ENCODE results near the gene MYO5B. TPM values are rescaled to one million over a fixed set of nuclear protein-coding genes. Genes with fewer than 3 reads are reported as not detected.

MYO5B gene
- polyA plus RNA-seq, 1 donor from 2014 or later, result 0.42 TPM

DNA sequence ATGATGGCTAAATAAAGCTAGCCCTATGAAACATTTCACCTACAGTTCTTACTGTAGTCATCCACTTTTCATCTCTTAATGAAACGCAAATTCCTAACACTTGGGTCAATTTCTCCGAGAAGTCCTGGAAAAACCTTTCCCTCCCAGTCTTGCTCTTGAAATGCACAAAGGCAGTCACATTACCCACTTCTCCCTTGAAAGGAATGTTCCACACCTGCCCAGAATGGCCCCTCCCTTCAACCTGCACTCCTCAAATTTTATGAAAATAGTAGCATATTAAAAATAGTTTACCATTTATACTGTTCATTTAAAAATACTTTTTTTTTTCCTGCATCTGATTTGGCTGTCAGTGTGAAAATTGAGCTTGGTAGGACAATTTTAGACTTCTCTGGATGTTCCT lies 316.9 kb downstream of the MYO5B start:
- Histone ChIP-seq H3K4me2 (ENCODE audit: low read length) (no peak overlapping the region), H4K20me1 (ENCODE audit: insufficient read depth) (no peaks in the 10 kb centered on the region), H3K27ac (ENCODE audit: low read length) (no peak overlapping the region), H3K9me2 (ENCODE audit: insufficient read depth, low read length) (no peaks in the 10 kb centered on the region), H3K9ac (ENCODE audit: low read length) (no peak overlapping the region), H2AFZ (ENCODE audit: low read depth, low read length) (no peak overlapping the region), H3K27me3 (ENCODE audit: insufficient read depth, low read depth, low read length) (no peaks in the 10 kb centered on the region), H3K79me2 (replicated peaks; ENCODE audit: insufficient read depth, low read length) (no peaks in the 10 kb centered on the region), H3F3A (ENCODE audit: insufficient read depth, low read length, poor library complexity, severe bottlenecking) (no peaks in the 10 kb centered on the region), H3K36me3 (ENCODE audit: insufficient read depth, low read length) (no peaks in the 10 kb centered on the region), H3K4me3 (ENCODE audit: low read length) (no peak overlapping the region), H3K9me3 (ENCODE audit: low read length) (no peaks in the 10 kb centered on the region)
- TF ChIP-seq MXI1 (conservative IDR thresholded peaks at IDR 0.05; ENCODE audit: poor library complexity, severe bottlenecking) (no peak), TAF1 (IDR thresholded peaks at IDR 0.05; ENCODE audit: low read depth) (no peak), POLR2AphosphoS5 (IDR thresholded peaks at IDR 0.05) (no peak), EP300 (conservative IDR thresholded peaks at IDR 0.05; ENCODE audit: poor library complexity, severe bottlenecking) (no peak), RAD21 (conservative IDR thresholded peaks at IDR 0.05) (no peak), EZH2 (IDR thresholded peaks at IDR 0.05; ENCODE audit: borderline replicate concordance, insufficient read depth, low read length, poor library complexity, severe bottlenecking) (no peak)
- TF ChIP-seq, protein P1, sequence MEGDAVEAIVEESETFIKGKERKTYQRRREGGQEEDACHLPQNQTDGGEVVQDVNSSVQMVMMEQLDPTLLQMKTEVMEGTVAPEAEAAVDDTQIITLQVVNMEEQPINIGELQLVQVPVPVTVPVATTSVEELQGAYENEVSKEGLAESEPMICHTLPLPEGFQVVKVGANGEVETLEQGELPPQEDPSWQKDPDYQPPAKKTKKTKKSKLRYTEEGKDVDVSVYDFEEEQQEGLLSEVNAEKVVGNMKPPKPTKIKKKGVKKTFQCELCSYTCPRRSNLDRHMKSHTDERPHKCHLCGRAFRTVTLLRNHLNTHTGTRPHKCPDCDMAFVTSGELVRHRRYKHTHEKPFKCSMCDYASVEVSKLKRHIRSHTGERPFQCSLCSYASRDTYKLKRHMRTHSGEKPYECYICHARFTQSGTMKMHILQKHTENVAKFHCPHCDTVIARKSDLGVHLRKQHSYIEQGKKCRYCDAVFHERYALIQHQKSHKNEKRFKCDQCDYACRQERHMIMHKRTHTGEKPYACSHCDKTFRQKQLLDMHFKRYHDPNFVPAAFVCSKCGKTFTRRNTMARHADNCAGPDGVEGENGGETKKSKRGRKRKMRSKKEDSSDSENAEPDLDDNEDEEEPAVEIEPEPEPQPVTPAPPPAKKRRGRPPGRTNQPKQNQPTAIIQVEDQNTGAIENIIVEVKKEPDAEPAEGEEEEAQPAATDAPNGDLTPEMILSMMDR (IDR thresholded peaks at IDR 0.05; ENCODE audit: poor library complexity, severe bottlenecking), result no peak

GRCh38 chr18:49876536-49876935 lies 318.4 kb downstream of the MYO5B start:
- no peaks in the 10 kb centered on the region for H3K79me2 ChIP-seq (replicated peaks; ENCODE audit: insufficient read depth, low read length)
- no peaks in the 10 kb centered on the region for H3K9me3 ChIP-seq (ENCODE audit: low read length)
- no peaks in the 10 kb centered on the region for H3F3A ChIP-seq (ENCODE audit: insufficient read depth, low read length, poor library complexity, severe bottlenecking)
- H3K9ac ChIP-seq (ENCODE audit: low read length), result no peak overlapping the region
- H3K27ac ChIP-seq (ENCODE audit: low read length), result no peak overlapping the region
- no peak overlapping the region for H2AFZ ChIP-seq (ENCODE audit: low read depth, low read length)
- no peaks in the 10 kb centered on the region for H3K9me2 ChIP-seq (ENCODE audit: insufficient read depth, low read length)
- no peaks in the 10 kb centered on the region for H3K36me3 ChIP-seq (ENCODE audit: insufficient read depth, low read length)
- TF ChIP-seq SMC3 (conservative IDR thresholded peaks at IDR 0.05; ENCODE audit: poor library complexity) (no peak), POLR2AphosphoS5 (IDR thresholded peaks at IDR 0.05) (no peak), EP300 (conservative IDR thresholded peaks at IDR 0.05; ENCODE audit: poor library complexity, severe bottlenecking) (no peak), REST (IDR thresholded peaks at IDR 0.05; ENCODE audit: borderline replicate concordance) (no peak), TAF1 (IDR thresholded peaks at IDR 0.05; ENCODE audit: low read depth) (no peak), MXI1 (conservative IDR thresholded peaks at IDR 0.05; ENCODE audit: poor library complexity, severe bottlenecking) (no peak), EZH2 (IDR thresholded peaks at IDR 0.05; ENCODE audit: borderline replicate concordance, insufficient read depth, low read length, poor library complexity, severe bottlenecking) (no peak), RAD21 (conservative IDR thresholded peaks at IDR 0.05) (no peak)
- TF ChIP-seq, protein P1 (IDR thresholded peaks at IDR 0.05; ENCODE audit: poor library complexity, severe bottlenecking), result no peak
- H3K4me2 ChIP-seq (ENCODE audit: low read length), result no peak overlapping the region
- H3K27me3 ChIP-seq (ENCODE audit: insufficient read depth, low read depth, low read length), result no peaks in the 10 kb centered on the region
- H4K20me1 ChIP-seq (ENCODE audit: insufficient read depth), result no peaks in the 10 kb centered on the region
- H3K4me3 ChIP-seq (ENCODE audit: low read length), result no peak overlapping the region
